Measurements from ENCODE around the gene MANSC1. TPM values are rescaled to one million over a fixed set of nuclear protein-coding genes. Genes with fewer than 3 reads are reported as not detected.
"Not testable (repeated sequence)": the region's sequence is repeated elsewhere in the genome, so short reads cannot be mapped to it uniquely, and the experiment has no call there.

MANSC1 gene
- total RNA-seq, 1 experiment from 2014 or later: 10.0 TPM

GRCh38 chr12:12353276-12353675, 3.2 kb upstream of the MANSC1 start:
- peaks cover 6% of the 10 kb centered on the region; the same call in 1 of the 2 replicates for H3K36me3 ChIP-seq (ENCODE audit: control insufficient read depth, insufficient read depth, low read length)
- H3K9me3 ChIP-seq (ENCODE audit: control insufficient read depth, insufficient read depth, low read depth, low read length): no peaks in the 10 kb centered on the region
- H3K27me3 ChIP-seq (ENCODE audit: control insufficient read depth, insufficient read depth, low read length): no peaks in the 10 kb centered on the region
- H3K4me1 ChIP-seq (ENCODE audit: control insufficient read depth, insufficient read depth, low read length): peaks cover 8% of the 10 kb centered on the region; the same call in 1 of the 2 replicates
- ChIA-PET POLR2A (no interaction called here), CTCF (no interaction called here)
- BruUV-seq (replicated peaks): no TSS peak
- H3K4me3 ChIP-seq (ENCODE audit: low read depth in 2 of 2, low read length in 2 of 2): no peak overlapping the region
- in situ Hi-C loops (cut with HindIII; ENCODE audit: low pct_unique_long_range_greater_than_20kb, low sequenced_read_pairs): no loop called here
- ATAC-seq (no peak), DNase-seq (ENCODE audit: low read depth, low spot score) (no peak)
- no peak overlapping the region for H3K27ac ChIP-seq (ENCODE audit: low read length)
- TF ChIP-seq, protein P1, sequence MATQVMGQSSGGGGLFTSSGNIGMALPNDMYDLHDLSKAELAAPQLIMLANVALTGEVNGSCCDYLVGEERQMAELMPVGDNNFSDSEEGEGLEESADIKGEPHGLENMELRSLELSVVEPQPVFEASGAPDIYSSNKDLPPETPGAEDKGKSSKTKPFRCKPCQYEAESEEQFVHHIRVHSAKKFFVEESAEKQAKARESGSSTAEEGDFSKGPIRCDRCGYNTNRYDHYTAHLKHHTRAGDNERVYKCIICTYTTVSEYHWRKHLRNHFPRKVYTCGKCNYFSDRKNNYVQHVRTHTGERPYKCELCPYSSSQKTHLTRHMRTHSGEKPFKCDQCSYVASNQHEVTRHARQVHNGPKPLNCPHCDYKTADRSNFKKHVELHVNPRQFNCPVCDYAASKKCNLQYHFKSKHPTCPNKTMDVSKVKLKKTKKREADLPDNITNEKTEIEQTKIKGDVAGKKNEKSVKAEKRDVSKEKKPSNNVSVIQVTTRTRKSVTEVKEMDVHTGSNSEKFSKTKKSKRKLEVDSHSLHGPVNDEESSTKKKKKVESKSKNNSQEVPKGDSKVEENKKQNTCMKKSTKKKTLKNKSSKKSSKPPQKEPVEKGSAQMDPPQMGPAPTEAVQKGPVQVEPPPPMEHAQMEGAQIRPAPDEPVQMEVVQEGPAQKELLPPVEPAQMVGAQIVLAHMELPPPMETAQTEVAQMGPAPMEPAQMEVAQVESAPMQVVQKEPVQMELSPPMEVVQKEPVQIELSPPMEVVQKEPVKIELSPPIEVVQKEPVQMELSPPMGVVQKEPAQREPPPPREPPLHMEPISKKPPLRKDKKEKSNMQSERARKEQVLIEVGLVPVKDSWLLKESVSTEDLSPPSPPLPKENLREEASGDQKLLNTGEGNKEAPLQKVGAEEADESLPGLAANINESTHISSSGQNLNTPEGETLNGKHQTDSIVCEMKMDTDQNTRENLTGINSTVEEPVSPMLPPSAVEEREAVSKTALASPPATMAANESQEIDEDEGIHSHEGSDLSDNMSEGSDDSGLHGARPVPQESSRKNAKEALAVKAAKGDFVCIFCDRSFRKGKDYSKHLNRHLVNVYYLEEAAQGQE (IDR thresholded peaks at IDR 0.05; ENCODE audit: insufficient read depth in 1 of 2, low read depth in 2 of 2, low read length in 1 of 2): no peak
- TF ChIP-seq TCF7L2 (IDR thresholded peaks at IDR 0.05; ENCODE audit: low read depth, low read length): no peak
- no peak for TF ChIP-seq SIN3A (IDR thresholded peaks at IDR 0.05; ENCODE audit: borderline replicate concordance, insufficient read depth, low read depth, low read length)
- TF ChIP-seq POLR2AphosphoS5 (IDR thresholded peaks at IDR 0.05; ENCODE audit: low read depth, low read length): no peak
- no peak for TF ChIP-seq CTCF (IDR thresholded peaks at IDR 0.05)
- intact Hi-C loops (cut with micrococcal nuclease; ENCODE audit: unreplicated experiment): no loop called here

GRCh38 chr12:12351468-12352185, 1.6 kb upstream of the MANSC1 start:
- BruUV-seq (replicated peaks); H3K27me3 ChIP-seq (ENCODE audit: control insufficient read depth, insufficient read depth, low read length); H3K4me1 ChIP-seq (ENCODE audit: control insufficient read depth, insufficient read depth, low read length); H3K4me3 ChIP-seq (ENCODE audit: low read depth in 2 of 2, low read length in 2 of 2); H3K9me3 ChIP-seq (ENCODE audit: control insufficient read depth, insufficient read depth, low read depth, low read length); H3K36me3 ChIP-seq (ENCODE audit: control insufficient read depth, insufficient read depth, low read length); H3K27ac ChIP-seq (ENCODE audit: low read length); in situ Hi-C loops (cut with HindIII; ENCODE audit: low pct_unique_long_range_greater_than_20kb, low sequenced_read_pairs); intact Hi-C loops (cut with micrococcal nuclease; ENCODE audit: unreplicated experiment); POLR2A ChIA-PET; DNase-seq (ENCODE audit: low read depth, low spot score); ATAC-seq: not testable (repeated sequence)
- CTCF ChIA-PET: interaction anchor here (0.6 kb wide), 1 partner anchor 315 kb away, joined by 7 read pairs; no protein-coding TSS in a partner anchor

- in situ Hi-C loops (cut with HindIII; ENCODE audit: low pct_unique_long_range_greater_than_20kb, low sequenced_read_pairs) (no loop called here), intact Hi-C loops (cut with micrococcal nuclease; ENCODE audit: unreplicated experiment) (no loop called here)
- ATAC-seq: peak; percentile 31; the same call in 1 of the 2 replicates
- Histone ChIP-seq H3K36me3 (ENCODE audit: control insufficient read depth, insufficient read depth, low read length) (no peaks in the 10 kb centered on the region), H3K27ac (ENCODE audit: low read length) (no peak overlapping the region), H3K27me3 (ENCODE audit: control insufficient read depth, insufficient read depth, low read length) (no peaks in the 10 kb centered on the region), H3K4me1 (ENCODE audit: control insufficient read depth, insufficient read depth, low read length) (0 out of 2 replicates have a peak, but pooled peaks cover 4% of the 10 kb centered on the region), H3K4me3 (ENCODE audit: low read depth in 2 of 2, low read length in 2 of 2) (no peak overlapping the region; a peak in 1 of 4 replicates), H3K9me3 (ENCODE audit: control insufficient read depth, insufficient read depth, low read depth, low read length) (no peaks in the 10 kb centered on the region)
- TF ChIP-seq POLR2AphosphoS5 (IDR thresholded peaks at IDR 0.05; ENCODE audit: low read depth, low read length): no peak
- TF ChIP-seq SIN3A (IDR thresholded peaks at IDR 0.05; ENCODE audit: borderline replicate concordance, insufficient read depth, low read depth, low read length): no peak
- no peak for TF ChIP-seq TCF7L2 (IDR thresholded peaks at IDR 0.05; ENCODE audit: low read depth, low read length)
- TF ChIP-seq, protein P1 (IDR thresholded peaks at IDR 0.05; ENCODE audit: insufficient read depth in 1 of 2, low read depth in 2 of 2, low read length in 1 of 2): no peak
- no peak for TF ChIP-seq CTCF (IDR thresholded peaks at IDR 0.05)
- CTCF ChIA-PET: interaction anchor here (0.6 kb wide), 1 partner anchor 315 kb away, joined by 7 read pairs; no protein-coding TSS in a partner anchor
- DNase-seq (ENCODE audit: low read depth, low spot score): no peak
- POLR2A ChIA-PET: no interaction called here
- BruUV-seq (replicated peaks): no TSS peak
These were observed 924 bp upstream of the MANSC1 start for GRCh38 chr12:12350868-12351463.

All from Panc1 (cell line).